ENCODE data around the gene LGALS8. TPM values are rescaled to one million over a fixed set of nuclear protein-coding genes. Genes with fewer than 3 reads are reported as not detected.

LGALS8 gene
- polyA plus RNA-seq, 1 experiment, result 50.6 TPM

DNA sequence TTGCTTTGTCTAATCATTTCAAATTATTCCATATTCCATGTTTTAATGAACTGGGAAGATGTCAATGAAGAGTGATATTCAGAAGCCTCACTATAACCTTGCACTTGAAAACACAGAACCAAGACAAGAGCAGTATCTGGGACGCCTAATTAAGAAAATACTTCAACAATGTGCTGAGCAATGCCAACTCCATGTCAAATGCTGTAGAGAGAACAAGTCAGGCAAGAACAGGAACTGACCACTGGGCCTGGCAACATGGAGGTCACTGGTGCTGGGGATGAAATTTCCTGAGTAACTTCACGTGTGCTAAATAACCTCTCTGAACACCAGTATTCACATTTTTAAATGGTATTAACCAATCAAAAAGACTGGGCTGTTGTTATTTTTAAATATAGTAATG lies 57.7 kb downstream of the LGALS8 start:
- Histone ChIP-seq H3K36me3 (ENCODE audit: control insufficient read depth, insufficient read depth, low read length) (peaks cover 6% of the 10 kb centered on the region), H3K27me3 (ENCODE audit: control insufficient read depth, insufficient read depth, low read length) (no peaks in the 10 kb centered on the region), H3K4me3 (ENCODE audit: low read depth, low read length) (no peak overlapping the region)
- TF ChIP-seq, protein P1, sequence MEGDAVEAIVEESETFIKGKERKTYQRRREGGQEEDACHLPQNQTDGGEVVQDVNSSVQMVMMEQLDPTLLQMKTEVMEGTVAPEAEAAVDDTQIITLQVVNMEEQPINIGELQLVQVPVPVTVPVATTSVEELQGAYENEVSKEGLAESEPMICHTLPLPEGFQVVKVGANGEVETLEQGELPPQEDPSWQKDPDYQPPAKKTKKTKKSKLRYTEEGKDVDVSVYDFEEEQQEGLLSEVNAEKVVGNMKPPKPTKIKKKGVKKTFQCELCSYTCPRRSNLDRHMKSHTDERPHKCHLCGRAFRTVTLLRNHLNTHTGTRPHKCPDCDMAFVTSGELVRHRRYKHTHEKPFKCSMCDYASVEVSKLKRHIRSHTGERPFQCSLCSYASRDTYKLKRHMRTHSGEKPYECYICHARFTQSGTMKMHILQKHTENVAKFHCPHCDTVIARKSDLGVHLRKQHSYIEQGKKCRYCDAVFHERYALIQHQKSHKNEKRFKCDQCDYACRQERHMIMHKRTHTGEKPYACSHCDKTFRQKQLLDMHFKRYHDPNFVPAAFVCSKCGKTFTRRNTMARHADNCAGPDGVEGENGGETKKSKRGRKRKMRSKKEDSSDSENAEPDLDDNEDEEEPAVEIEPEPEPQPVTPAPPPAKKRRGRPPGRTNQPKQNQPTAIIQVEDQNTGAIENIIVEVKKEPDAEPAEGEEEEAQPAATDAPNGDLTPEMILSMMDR (IDR thresholded peaks at IDR 0.05; ENCODE audit: insufficient read depth, low read depth, low read length), result no peak
- no peak for DNase-seq (ENCODE audit: low read depth)
- POLR2A ChIA-PET, result no interaction called here
- CTCF ChIA-PET, result no interaction called here

DNA sequence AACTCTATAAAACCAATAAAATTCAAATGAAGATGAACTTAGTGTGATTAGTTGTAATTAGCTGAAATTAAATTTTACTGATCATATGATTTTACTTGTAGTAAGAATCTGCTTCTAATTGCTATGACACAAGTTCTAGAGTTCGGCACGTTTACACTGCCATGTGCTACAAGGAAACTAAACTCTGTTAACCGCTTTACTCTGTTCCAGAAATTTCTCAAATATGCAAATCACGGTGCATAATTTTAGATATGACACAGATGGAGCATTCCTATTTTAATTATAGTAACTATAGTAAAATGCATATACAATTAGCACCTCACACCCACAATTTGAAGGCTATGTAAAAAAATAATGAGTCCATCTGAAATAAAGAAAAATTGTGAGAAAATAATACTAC lies 65.7 kb downstream of the LGALS8 start:
- ChIA-PET POLR2A (no interaction called here), CTCF (no interaction called here)

DNA sequence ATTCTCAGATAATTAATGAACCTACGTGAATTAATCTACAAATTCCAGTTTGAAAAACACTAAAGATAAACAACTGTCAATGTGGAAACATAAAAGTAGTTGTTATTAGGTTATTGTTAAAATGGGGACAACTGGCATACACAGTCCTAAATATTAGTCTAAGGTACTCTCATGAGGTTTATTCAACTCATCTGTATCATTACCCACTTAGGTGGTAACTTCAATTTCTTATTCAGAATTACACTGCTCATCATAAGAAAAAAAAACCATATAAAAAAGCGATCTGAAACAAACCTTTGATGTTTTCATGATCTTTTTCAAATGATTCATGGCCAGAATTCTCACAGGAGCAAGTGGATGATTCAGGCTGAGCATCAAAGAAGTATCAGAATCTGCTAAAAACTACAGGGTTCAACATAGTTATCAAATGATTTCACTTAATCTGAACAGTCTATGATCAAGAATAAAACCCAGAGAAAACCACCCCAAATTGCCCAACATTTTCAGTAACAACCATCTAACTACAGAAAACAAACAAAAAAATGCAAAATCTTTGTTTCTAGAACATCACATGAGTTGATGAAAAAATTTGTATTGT lies 66.9 kb downstream of the LGALS8 start:
- TF ChIP-seq, protein P1 (IDR thresholded peaks at IDR 0.05; ENCODE audit: insufficient read depth, low read depth, low read length), result no peak
- no peak overlapping the region for H3K4me3 ChIP-seq (ENCODE audit: low read depth, low read length)
- peaks cover 3% of the 10 kb centered on the region; the same call in 1 of the 2 replicates for H3K36me3 ChIP-seq (ENCODE audit: control insufficient read depth, insufficient read depth, low read length)
- DNase-seq (ENCODE audit: low read depth), result no peak
- no peaks in the 10 kb centered on the region for H3K27me3 ChIP-seq (ENCODE audit: control insufficient read depth, insufficient read depth, low read length)
- POLR2A ChIA-PET, result no interaction called here
- CTCF ChIA-PET, result no interaction called here

More for the DNA sequence above, 65.7 kb downstream of the LGALS8 start:
- Histone ChIP-seq H3K36me3 (ENCODE audit: control insufficient read depth, insufficient read depth, low read length) (peaks cover 3% of the 10 kb centered on the region), H3K27me3 (ENCODE audit: control insufficient read depth, insufficient read depth, low read length) (no peaks in the 10 kb centered on the region), H3K4me3 (ENCODE audit: low read depth, low read length) (no peak overlapping the region)
- no peak for DNase-seq (ENCODE audit: low read depth)
- TF ChIP-seq, protein P1 (IDR thresholded peaks at IDR 0.05; ENCODE audit: insufficient read depth, low read depth, low read length), result no peak

DNA sequence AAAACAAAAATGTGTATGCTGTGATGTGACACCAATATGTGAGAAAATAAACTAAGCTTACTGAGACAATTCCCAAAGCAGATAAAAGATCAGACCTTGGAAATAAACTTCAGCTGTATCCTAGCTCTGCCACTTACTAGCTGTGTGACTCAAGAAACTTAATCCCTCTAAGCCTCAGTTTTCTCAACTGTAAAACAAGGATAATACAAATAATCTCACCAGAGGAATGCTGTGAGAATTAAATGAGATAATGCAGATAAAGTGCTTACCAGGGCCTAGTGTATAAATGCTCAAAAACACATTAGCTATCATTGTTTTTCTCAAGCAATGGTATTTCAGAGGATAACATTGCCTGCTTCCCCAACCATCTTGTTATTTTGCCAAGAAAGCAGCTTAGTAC lies 78.4 kb downstream of the LGALS8 start:
- no peak overlapping the region for H3K4me3 ChIP-seq (ENCODE audit: low read depth, low read length)
- TF ChIP-seq, protein P1 (IDR thresholded peaks at IDR 0.05; ENCODE audit: insufficient read depth, low read depth, low read length), result no peak
- DNase-seq (ENCODE audit: low read depth), result no peak
- H3K36me3 ChIP-seq (ENCODE audit: control insufficient read depth, insufficient read depth, low read length), result peaks cover 3% of the 10 kb centered on the region; the same call in 1 of the 2 replicates
- POLR2A ChIA-PET, result no interaction called here
- H3K27me3 ChIP-seq (ENCODE audit: control insufficient read depth, insufficient read depth, low read length), result no peaks in the 10 kb centered on the region
- CTCF ChIA-PET, result interaction anchor here (0.7 kb wide), 1 partner anchor 261 kb away, joined by 3 read pairs; no protein-coding TSS in a partner anchor

Other genes starting within 250 kb of the LGALS8 start
- gene ERO1B, start 242.0 kb upstream of the LGALS8 start, polyA plus RNA-seq (2011; rRNA removed), result 0.74 and 2.2 TPM in 2 replicates
- gene EDARADD, start 129.7 kb upstream of the LGALS8 start, polyA plus RNA-seq (2011; rRNA removed), result 0.05 TPM in 1 of 2 replicates, not detected in the other
- 11.4 and 19.7 TPM in 2 replicates for gene HEATR1, start 80.5 kb downstream of the LGALS8 start, polyA plus RNA-seq (2011; rRNA removed)
- gene ACTN2, start 162.5 kb downstream of the LGALS8 start, polyA plus RNA-seq (2011; rRNA removed), result not detected in 2 replicates

Data from BJ (cell line).